Smooth muscle cell (in vitro differentiated cells): ENCODE results near the gene FUT6. TPM values are rescaled to one million over a fixed set of nuclear protein-coding genes. Genes with fewer than 3 reads are reported as not detected.
A peak's percentile ranks its signal among the peaks of the same experiment; 100 is the strongest.

Experiments used
- DNase-seq: peaks from one replicate; lab custom pipeline; 2025; ENCODE audit not compliant: unreplicated experiment; lab: John Stamatoyannopoulos, UW
- H2AFZ ChIP-seq: fragments of 200-600 bp; sonication (generic); 2 replicates; pipeline ENCODE4 v1.6.0; 2016; ENCODE audit warnings: antibody characterized with exemption, low read depth, mild to moderate bottlenecking
- H3F3A ChIP-seq: fragments of 200-600 bp; sonication (generic); 2 replicates; pipeline ENCODE4 v1.6.0; 2017; ENCODE audit warnings: antibody characterized with exemption, low read depth
- H3K27ac ChIP-seq: fragments of 200-600 bp; sonication (generic); 2 replicates; pipeline ENCODE4 v1.5.1; 2016; ENCODE audit warnings: low read depth, mild to moderate bottlenecking
- H3K27me3 ChIP-seq: fragments of 200-600 bp; sonication (generic); 2 replicates; pipeline ENCODE4 v1.6.1; 2016; ENCODE audit warnings: low read depth, mild to moderate bottlenecking
- H3K36me3 ChIP-seq: fragments of 200-600 bp; sonication (generic); 2 replicates; pipeline ENCODE4 v1.5.1; 2016; ENCODE audit warnings: low read depth
- H3K4me1 ChIP-seq: fragments of 200-600 bp; sonication (generic); 2 replicates; pipeline ENCODE4 v1.5.1; 2016; ENCODE audit warnings: low read depth
- H3K4me2 ChIP-seq: fragments of 200-600 bp; sonication (generic); 2 replicates; pipeline ENCODE4 v1.6.0; 2016; ENCODE audit warnings: mild to moderate bottlenecking
- H3K4me3 ChIP-seq: fragments of 200-600 bp; sonication (generic); 2 replicates; pipeline ENCODE4 v1.5.1; 2016; ENCODE audit warnings: mild to moderate bottlenecking
- H3K79me2 ChIP-seq: fragments of 200-600 bp; sonication (generic); 2 replicates; pipeline ENCODE4 v1.6.0; 2016; ENCODE audit warnings: low read depth, mild to moderate bottlenecking
- H3K9ac ChIP-seq: fragments of 200-600 bp; sonication (generic); 2 replicates; pipeline ENCODE4 v1.6.0; 2016; ENCODE audit warnings: low read depth
- H3K9me3 ChIP-seq: fragments of 200-600 bp; sonication (generic); replicated peaks from 2 replicates; pipeline ENCODE4 v1.5.1; 2016; ENCODE audit warnings: low read depth
- H4K20me1 ChIP-seq: fragments of 200-600 bp; sonication (generic); 2 replicates; pipeline ENCODE4 v1.6.0; 2016; ENCODE audit warnings: low read depth
- WGBS: methylation state at CpG from one replicate; pipeline ENCODE4 v1.1.7; 2016; ENCODE audit warnings: low lambda C conversion rate; 5-methylcytosine and 5-hydroxymethylcytosine counted together
- polyA plus RNA-seq: library from polyadenylated mRNA; unstranded; fragments of >200 nt; fragmentation: Nextera tagmentation; extraction: Ambion mirVana; gene quantifications from 2 replicates; pipeline ENCODE4 v1.2.1, GENCODE V29; 2016
- total RNA-seq: library from RNA; depleted of rRNA; stranded (reverse); fragments of >200 nt; gene quantifications from 2 replicates; pipeline ENCODE4 v1.2.3, GENCODE V29; 2014
- TF ChIP-seq, protein P1 (sequence below): fragments of 200-600 bp; sonication (generic); IDR thresholded peaks from 2 replicates; pipeline ENCODE4 v1.5.1; 2017; ENCODE audit warnings: borderline replicate concordance, mild to moderate bottlenecking, antibody characterized with exemption; ENCODE audit not compliant: insufficient read depth, poor library complexity, severe bottlenecking

FUT6 gene
- total and polyA plus RNA-seq, 2 experiments from 2014 or later = not detected

DNA sequence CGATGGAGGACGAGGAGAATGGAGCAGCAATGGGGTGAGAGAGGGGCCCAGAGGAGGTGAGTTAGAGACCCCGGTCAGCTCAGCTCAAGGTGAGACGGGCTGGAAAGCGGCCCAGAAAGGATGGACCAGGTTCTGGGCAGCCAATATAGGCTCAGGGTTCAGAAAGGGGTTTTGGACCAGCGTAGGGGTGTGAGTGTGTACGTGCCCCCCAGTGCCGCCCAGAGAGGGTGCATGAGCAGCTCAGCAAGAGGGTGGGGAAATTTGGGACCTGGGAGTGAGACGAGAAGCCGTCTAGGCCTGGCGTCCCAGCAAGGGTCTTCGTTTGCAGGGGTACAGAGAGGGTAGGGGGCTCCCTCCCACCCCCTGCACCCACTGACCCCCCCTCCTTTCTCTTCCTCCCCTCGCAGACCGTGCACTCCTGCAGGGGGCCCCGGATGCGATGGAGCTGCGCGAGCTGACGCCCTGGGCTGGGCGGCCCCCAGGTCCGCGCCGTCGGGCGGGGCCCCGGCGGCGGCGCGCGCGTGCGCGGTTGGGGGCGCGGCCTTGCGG is 12.1 kb downstream of the FUT6 start:
- Histone ChIP-seq H3K27ac (no peak overlapping the region), H3K4me1 (no peaks in the 10 kb centered on the region), H3K36me3 (no peaks in the 10 kb centered on the region), H3K4me3 (peak overlapping the region; percentile 53), H4K20me1 (no peaks in the 10 kb centered on the region), H3K4me2 (peak overlapping the region; percentile 73), H3F3A (no peaks in the 10 kb centered on the region), H3K9me3 (no peaks in the 10 kb centered on the region), H2AFZ (no peak overlapping the region), H3K79me2 (no peaks in the 10 kb centered on the region), H3K27me3 (no peaks in the 10 kb centered on the region), H3K9ac (no peak overlapping the region)
- WGBS = 31% methylated on average over 22 of the region's 37 CpGs
- DNase-seq = no peak
- TF ChIP-seq, protein P1, sequence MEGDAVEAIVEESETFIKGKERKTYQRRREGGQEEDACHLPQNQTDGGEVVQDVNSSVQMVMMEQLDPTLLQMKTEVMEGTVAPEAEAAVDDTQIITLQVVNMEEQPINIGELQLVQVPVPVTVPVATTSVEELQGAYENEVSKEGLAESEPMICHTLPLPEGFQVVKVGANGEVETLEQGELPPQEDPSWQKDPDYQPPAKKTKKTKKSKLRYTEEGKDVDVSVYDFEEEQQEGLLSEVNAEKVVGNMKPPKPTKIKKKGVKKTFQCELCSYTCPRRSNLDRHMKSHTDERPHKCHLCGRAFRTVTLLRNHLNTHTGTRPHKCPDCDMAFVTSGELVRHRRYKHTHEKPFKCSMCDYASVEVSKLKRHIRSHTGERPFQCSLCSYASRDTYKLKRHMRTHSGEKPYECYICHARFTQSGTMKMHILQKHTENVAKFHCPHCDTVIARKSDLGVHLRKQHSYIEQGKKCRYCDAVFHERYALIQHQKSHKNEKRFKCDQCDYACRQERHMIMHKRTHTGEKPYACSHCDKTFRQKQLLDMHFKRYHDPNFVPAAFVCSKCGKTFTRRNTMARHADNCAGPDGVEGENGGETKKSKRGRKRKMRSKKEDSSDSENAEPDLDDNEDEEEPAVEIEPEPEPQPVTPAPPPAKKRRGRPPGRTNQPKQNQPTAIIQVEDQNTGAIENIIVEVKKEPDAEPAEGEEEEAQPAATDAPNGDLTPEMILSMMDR = no peak

- Histone ChIP-seq H3K9ac (no peak overlapping the region), H2AFZ (no peak overlapping the region), H3K4me1 (no peaks in the 10 kb centered on the region), H3K27ac (no peak overlapping the region), H3K79me2 (no peaks in the 10 kb centered on the region), H3K9me3 (no peaks in the 10 kb centered on the region), H4K20me1 (no peaks in the 10 kb centered on the region), H3F3A (no peaks in the 10 kb centered on the region), H3K36me3 (no peaks in the 10 kb centered on the region), H3K4me2 (peak overlapping the region; percentile 73), H3K27me3 (no peaks in the 10 kb centered on the region), H3K4me3 (no peak overlapping the region)
- TF ChIP-seq, protein P1 = no peak
- DNase-seq = peak; percentile 26
- WGBS = 43% methylated on average over 24 of the region's 24 CpGs
Measured at GRCh38 chr19:5826531-5827341, 12.8 kb downstream of the FUT6 start.

DNA sequence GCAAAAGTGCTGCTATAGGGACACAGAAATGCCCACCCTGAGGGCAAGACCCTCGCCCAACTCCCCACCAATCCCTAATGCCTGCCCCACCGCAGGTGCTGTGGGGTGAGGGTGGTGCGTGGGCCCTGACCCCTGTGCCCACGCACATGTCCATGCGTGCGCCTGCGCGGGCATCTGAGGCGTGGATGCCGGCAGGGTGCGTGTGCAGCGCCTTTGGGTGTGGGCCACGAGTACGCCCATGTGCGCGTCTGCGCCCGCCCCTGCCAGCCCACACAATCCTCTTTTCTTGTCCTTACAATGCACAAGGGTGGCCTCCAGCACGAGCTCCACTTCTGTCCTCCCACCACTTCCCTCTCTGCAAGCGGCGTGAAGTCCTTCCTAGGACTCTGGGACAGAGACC is 14.3 kb downstream of the FUT6 start:
- Histone ChIP-seq H3K79me2 (no peaks in the 10 kb centered on the region), H3F3A (no peaks in the 10 kb centered on the region), H3K4me2 (no peak overlapping the region), H2AFZ (no peak overlapping the region), H3K9ac (no peak overlapping the region), H3K27me3 (no peaks in the 10 kb centered on the region), H3K9me3 (no peaks in the 10 kb centered on the region), H4K20me1 (no peaks in the 10 kb centered on the region), H3K36me3 (no peaks in the 10 kb centered on the region), H3K4me3 (no peak overlapping the region), H3K4me1 (no peaks in the 10 kb centered on the region), H3K27ac (no peak overlapping the region)
- no peak for DNase-seq
- TF ChIP-seq, protein P1 = no peak
- WGBS = 94% methylated on average over 21 of the region's 21 CpGs
